Breast epithelium (tissue), 3 donors: ENCODE measurements around the gene KCNH1.

Experiments used
- POLR2A ChIP-seq: fragments of 450-650 bp; IDR thresholded peaks from one replicate; pipeline ENCODE4 v1.6.1; 2016; ENCODE audit warnings: antibody characterized with exemption, mild to moderate bottlenecking, moderate library complexity
- POLR2AphosphoS5 ChIP-seq, 3 donors: sonication (generic); formaldehyde crosslinking; IDR thresholded peaks; one replicate each; pipeline ENCODE4 v1.6.1; 2017; ENCODE audit warnings: antibody characterized with exemption in 3 of 3
- TF ChIP-seq, protein P1 (sequence below), 3 donors: fragments of 450-650 bp; IDR thresholded peaks; one replicate each; pipeline ENCODE4 v1.5.1; 2016 to 2017; ENCODE audit warnings: antibody characterized with exemption in 3 of 3, mild to moderate bottlenecking in 3 of 3, moderate library complexity in 3 of 3

DNA sequence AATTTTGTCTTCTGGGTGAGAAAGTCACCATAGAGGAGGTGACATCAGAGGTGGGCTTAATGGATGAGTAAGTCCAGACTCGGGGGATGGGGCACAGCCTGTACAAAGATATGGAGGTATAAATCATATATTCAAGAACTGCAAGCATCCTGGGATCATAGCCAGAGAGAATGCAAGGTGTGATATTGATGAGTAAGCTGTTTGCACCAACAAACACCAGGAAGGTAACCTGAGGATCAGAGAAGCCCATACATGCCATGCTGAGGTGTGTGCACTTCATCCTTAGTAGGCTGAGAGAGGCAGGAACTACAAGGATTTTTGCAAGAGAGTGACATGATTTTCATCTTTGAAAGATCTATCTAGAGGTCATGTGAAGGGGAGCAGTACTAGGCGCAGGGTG is 498.8 kb downstream of the KCNH1 start:
- no peak for TF ChIP-seq POLR2A
- TF ChIP-seq, protein P1, sequence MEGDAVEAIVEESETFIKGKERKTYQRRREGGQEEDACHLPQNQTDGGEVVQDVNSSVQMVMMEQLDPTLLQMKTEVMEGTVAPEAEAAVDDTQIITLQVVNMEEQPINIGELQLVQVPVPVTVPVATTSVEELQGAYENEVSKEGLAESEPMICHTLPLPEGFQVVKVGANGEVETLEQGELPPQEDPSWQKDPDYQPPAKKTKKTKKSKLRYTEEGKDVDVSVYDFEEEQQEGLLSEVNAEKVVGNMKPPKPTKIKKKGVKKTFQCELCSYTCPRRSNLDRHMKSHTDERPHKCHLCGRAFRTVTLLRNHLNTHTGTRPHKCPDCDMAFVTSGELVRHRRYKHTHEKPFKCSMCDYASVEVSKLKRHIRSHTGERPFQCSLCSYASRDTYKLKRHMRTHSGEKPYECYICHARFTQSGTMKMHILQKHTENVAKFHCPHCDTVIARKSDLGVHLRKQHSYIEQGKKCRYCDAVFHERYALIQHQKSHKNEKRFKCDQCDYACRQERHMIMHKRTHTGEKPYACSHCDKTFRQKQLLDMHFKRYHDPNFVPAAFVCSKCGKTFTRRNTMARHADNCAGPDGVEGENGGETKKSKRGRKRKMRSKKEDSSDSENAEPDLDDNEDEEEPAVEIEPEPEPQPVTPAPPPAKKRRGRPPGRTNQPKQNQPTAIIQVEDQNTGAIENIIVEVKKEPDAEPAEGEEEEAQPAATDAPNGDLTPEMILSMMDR (IDR thresholded peaks at IDR 0.05) = no peak
- TF ChIP-seq POLR2AphosphoS5 (IDR thresholded peaks at IDR 0.05) = no peak
